ENCODE measurements around the gene GREB1L. TPM values are rescaled to one million over a fixed set of nuclear protein-coding genes. Genes with fewer than 3 reads are reported as not detected.
A peak's percentile ranks its signal among the peaks of the same experiment; 100 is the strongest.

Gene GREB1L
- total RNA-seq, 2 donors from 2014 or later, result not detected

- Mint-ChIP-seq H3K4me1 (ENCODE audit: low read depth in 2 of 2) (no peaks in the 10 kb centered on the region), H3K9me3 (no peaks in the 10 kb centered on the region), H3K27ac (no peak overlapping the region), H3K36me3 (no peaks in the 10 kb centered on the region), H3K27me3 (peaks cover 8% of the 10 kb centered on the region in 2 donors), H3K4me3 (no peak overlapping the region)
- DNase-seq (ENCODE audit: low spot score) (no peak), ATAC-seq (no peak)
These were observed 243.0 kb downstream of the GREB1L start for GRCh38 chr18:21484851-21485636.

DNA sequence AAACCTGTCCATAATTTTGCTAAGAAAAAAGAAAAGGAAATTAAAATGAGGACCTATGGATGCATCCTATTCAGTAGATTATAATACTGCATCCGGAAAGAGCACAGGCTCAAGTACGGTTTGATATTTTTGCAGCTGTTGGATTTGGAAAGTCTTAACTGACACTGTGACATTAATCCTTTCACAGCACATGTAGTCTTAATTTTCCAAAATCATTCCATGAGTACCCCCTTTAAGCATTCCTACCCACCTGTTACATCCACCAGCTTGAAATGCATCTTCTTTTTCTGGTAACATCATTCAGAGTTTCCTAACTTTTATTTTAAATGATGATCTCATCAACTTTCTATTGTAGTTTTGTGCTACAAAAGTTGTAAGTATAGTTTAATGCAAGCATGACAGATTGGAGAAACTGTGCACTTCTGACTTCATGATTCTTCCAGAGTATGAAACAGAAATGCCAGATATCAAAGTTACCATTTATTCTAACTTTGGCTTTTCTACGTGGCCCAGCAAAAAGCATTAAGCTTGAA is 244.9 kb downstream of the GREB1L start:
- ATAC-seq (no peak), DNase-seq (ENCODE audit: low spot score) (no peak)
- Mint-ChIP-seq H3K36me3 (no peaks in the 10 kb centered on the region), H3K27me3 (peaks cover 0 to under 1% of the 10 kb centered on the region in 2 donors), H3K9me3 (no peaks in the 10 kb centered on the region), H3K4me3 (no peak overlapping the region), H3K4me1 (ENCODE audit: low read depth in 2 of 2) (no peaks in the 10 kb centered on the region), H3K27ac (no peak overlapping the region)

DNA sequence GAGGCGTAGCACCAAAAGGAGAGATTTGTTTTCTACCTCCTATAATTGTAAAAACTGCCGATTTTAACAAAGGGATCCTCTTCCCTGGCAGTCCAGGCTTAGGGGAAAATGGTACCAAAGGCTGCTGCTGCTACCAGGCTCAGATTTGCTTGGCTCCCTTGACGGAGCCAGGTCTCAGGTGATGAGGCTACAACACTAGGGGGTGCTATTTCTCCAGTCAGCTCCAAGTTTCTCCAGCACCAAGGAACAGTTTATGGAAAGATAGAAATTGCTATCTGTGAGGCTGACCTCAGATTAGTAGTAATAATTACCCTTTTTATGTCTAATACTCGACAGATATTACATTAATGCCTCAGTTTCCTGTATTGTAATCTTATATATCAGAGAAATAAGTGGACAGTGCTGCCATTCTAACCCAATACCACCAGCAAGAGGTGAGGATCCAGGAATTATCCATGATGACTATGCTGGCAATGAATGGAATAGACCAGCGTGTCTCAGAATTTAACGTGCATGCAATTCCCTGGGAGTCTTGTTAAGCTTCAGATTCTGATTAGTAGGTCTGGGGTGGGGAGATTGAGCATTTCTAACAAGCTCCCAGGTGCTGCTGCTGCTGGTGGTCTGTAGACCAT is 247.2 kb downstream of the GREB1L start:
- H3K4me1 Mint-ChIP-seq (ENCODE audit: low read depth in 2 of 2), result no peaks in the 10 kb centered on the region
- H3K27ac Mint-ChIP-seq, result no peak overlapping the region
- ATAC-seq (peak; percentile 62 to 65), DNase-seq (ENCODE audit: low spot score) (no peak)
- no peaks in the 10 kb centered on the region for H3K27me3 Mint-ChIP-seq
- H3K9me3 Mint-ChIP-seq, result no peaks in the 10 kb centered on the region
- H3K36me3 Mint-ChIP-seq, result no peaks in the 10 kb centered on the region
- H3K4me3 Mint-ChIP-seq, result no peak overlapping the region

DNA sequence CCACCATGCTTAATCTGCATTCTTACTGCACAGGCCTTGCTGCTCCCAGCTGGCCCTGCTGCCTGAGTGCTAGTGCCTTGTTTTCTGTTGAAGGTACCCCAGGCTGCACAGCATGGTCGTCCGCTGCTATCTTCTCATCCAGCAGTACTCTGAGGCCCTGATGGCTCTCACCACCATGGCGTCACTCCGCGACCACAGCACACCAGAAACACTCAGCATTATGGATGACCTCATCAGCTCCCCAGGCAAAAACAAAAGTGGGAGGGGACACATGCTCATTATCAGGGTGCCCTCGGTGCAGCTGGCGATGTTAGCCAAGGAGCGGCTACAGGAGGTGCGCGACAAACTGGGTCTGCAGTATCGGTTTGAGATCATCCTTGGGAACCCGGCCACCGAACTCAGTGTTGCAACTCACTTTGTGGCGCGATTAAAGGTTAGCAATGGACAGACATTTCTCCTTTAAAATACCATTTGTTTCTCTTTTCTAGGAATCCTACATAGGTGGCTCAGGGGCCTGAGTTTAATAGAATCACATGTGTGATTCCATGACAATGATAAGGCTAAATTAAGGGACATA is 248.0 kb downstream of the GREB1L start:
- H3K27ac Mint-ChIP-seq, result no peak overlapping the region
- H3K4me1 Mint-ChIP-seq (ENCODE audit: low read depth in 2 of 2), result no peaks in the 10 kb centered on the region
- no peak for ATAC-seq
- peaks cover 0 to 4% of the 10 kb centered on the region in 2 donors for H3K27me3 Mint-ChIP-seq
- no peaks in the 10 kb centered on the region for H3K36me3 Mint-ChIP-seq
- H3K9me3 Mint-ChIP-seq, result no peaks in the 10 kb centered on the region
- no peak for DNase-seq (ENCODE audit: low spot score)
- H3K4me3 Mint-ChIP-seq, result no peak overlapping the region

DNA sequence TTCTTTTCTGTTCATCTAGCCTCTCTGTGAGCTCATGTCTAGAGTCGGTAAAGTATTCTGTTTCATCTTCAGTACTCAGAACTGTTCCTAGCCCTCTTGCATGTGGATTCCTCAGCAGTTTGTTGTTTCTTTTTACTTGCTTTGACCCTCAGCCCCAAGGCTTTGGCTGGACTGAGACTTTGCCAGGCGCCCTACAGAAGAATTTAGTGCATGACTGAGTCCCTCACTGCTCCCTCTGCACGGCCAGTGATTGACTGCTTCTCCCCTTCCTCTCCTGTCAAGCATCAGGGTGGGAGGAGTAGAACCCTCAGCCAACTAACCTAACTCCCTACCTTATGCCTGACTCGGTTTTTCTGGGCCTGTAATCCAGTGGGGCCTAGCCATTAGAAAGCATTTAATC is 248.7 kb downstream of the GREB1L start:
- DNase-seq (ENCODE audit: low spot score) (no peak), ATAC-seq (no peak)
- no peaks in the 10 kb centered on the region for H3K9me3 Mint-ChIP-seq
- no peak overlapping the region for H3K4me3 Mint-ChIP-seq
- no peak overlapping the region for H3K27ac Mint-ChIP-seq
- peaks cover 0 to 6% of the 10 kb centered on the region in 2 donors for H3K27me3 Mint-ChIP-seq
- H3K36me3 Mint-ChIP-seq, result no peaks in the 10 kb centered on the region
- H3K4me1 Mint-ChIP-seq (ENCODE audit: low read depth in 2 of 2), result no peaks in the 10 kb centered on the region

- ATAC-seq (no peak), DNase-seq (ENCODE audit: low spot score) (no peak)
- H3K27ac Mint-ChIP-seq, result no peak overlapping the region
These were observed 254.3 kb downstream of the GREB1L start for GRCh38 chr18:21496277-21496835.

DNA sequence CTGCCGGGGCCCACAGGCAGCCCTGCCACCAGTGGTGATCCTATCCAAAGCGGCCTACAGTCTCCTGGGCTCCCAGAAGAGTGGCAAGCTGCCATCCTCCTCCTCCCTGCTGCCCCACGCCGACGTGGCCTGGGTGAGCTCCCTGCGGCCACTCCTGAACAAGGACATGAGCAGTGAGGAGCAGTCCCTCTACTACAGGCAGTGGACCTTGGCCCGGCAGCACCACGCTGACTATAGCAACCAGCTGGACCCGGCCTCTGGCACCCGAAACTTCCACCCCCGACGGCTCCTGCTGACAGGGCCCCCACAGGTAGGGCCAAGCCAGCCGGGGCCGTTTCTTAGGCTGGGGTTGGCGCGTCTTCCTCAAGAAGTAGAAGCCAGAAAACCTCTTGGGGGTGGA is 258.0 kb downstream of the GREB1L start:
- H3K27ac Mint-ChIP-seq, result no peak overlapping the region
- DNase-seq (ENCODE audit: low spot score), result no peak
- ATAC-seq, result peak in 1 of 2 donors; percentile 34
- H3K4me3 Mint-ChIP-seq, result no peak overlapping the region
- H3K36me3 Mint-ChIP-seq, result no peaks in the 10 kb centered on the region
- peaks cover 0 to 2% of the 10 kb centered on the region in 2 donors for H3K27me3 Mint-ChIP-seq
- H3K9me3 Mint-ChIP-seq, result no peaks in the 10 kb centered on the region
- H3K4me1 Mint-ChIP-seq (ENCODE audit: low read depth in 2 of 2), result peaks cover 4% of the 10 kb centered on the region in 2 donors

More at GRCh38 chr18:21496277-21496835, 254.3 kb downstream of the GREB1L start:
- Mint-ChIP-seq H3K36me3 (no peaks in the 10 kb centered on the region), H3K4me1 (ENCODE audit: low read depth in 2 of 2) (no peaks in the 10 kb centered on the region), H3K9me3 (no peaks in the 10 kb centered on the region), H3K4me3 (no peak overlapping the region), H3K27me3 (peaks cover 0 to 6% of the 10 kb centered on the region in 2 donors)

- H3K4me1 Mint-ChIP-seq (ENCODE audit: low read depth in 2 of 2), result peaks cover 4% of the 10 kb centered on the region in 2 donors
- no peak for ATAC-seq
- H3K27ac Mint-ChIP-seq, result no peak overlapping the region
These were observed 260.6 kb downstream of the GREB1L start for GRCh38 chr18:21502661-21503060.

GRCh38 chr18:21507913-21508701 is 266.1 kb downstream of the GREB1L start:
- Mint-ChIP-seq H3K27ac (no peak overlapping the region), H3K9me3 (no peaks in the 10 kb centered on the region), H3K4me1 (ENCODE audit: low read depth in 2 of 2) (no peaks in the 10 kb centered on the region)

More at GRCh38 chr18:21502661-21503060, 260.6 kb downstream of the GREB1L start:
- Mint-ChIP-seq H3K36me3 (no peaks in the 10 kb centered on the region), H3K27me3 (no peaks in the 10 kb centered on the region), H3K4me3 (no peak overlapping the region), H3K9me3 (no peaks in the 10 kb centered on the region)
- DNase-seq (ENCODE audit: low spot score), result no peak

DNA sequence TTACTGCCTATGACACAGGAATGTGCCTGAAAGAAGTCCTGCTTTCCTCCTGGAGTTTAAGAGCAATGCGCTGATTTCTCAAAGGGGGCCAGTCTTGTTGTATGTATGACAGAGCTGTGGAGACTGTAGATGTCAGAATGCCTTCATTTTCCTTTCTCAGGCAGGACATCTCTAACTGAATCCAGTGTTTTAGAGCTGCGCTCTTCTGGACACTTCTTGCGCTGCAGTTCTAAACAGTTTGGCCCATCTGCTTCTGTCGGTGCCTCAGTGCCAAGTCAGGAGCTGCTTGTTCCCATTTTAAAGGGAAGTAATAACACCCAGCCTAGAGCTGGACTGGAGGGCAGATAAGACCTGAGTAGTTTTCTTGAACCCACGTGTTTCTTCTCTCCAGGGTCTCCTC is 267.0 kb downstream of the GREB1L start:
- Mint-ChIP-seq H3K4me3 (no peak overlapping the region), H3K27ac (no peak overlapping the region), H3K9me3 (no peaks in the 10 kb centered on the region), H3K36me3 (peaks cover 14% of the 10 kb centered on the region), H3K27me3 (no peaks in the 10 kb centered on the region), H3K4me1 (ENCODE audit: low read depth in 2 of 2) (no peaks in the 10 kb centered on the region)
- ATAC-seq, result no peak
- DNase-seq (ENCODE audit: low spot score), result no peak

More at GRCh38 chr18:21507913-21508701, 266.1 kb downstream of the GREB1L start:
- H3K36me3 Mint-ChIP-seq, result peaks cover 6% of the 10 kb centered on the region
- H3K27me3 Mint-ChIP-seq, result no peaks in the 10 kb centered on the region
- H3K4me3 Mint-ChIP-seq, result no peak overlapping the region
- DNase-seq (ENCODE audit: low spot score) (no peak), ATAC-seq (no peak)

DNA sequence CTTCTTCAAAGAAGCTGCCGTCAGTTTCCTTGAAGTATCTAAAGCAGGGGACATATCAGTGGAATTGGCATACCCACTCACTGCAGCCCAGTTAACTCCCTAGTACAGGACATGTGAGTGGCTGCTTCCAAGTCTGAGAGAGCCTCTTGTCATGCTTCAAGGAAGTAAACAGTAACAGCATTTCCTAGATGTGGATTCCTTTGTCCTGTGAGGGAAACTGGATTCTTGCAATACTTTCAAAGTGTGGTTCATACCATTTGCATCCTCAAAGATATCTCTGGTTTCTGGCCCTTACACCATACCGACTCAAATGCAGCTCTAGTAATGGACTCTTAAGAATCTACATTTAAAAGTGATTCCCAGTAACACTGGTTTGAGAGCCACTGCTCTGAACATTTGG is 271.3 kb downstream of the GREB1L start:
- Mint-ChIP-seq H3K27me3 (no peaks in the 10 kb centered on the region), H3K27ac (no peak overlapping the region), H3K4me3 (no peak overlapping the region), H3K4me1 (ENCODE audit: low read depth in 2 of 2) (no peaks in the 10 kb centered on the region), H3K9me3 (no peaks in the 10 kb centered on the region), H3K36me3 (peaks cover 14% of the 10 kb centered on the region)
- ATAC-seq (no peak), DNase-seq (ENCODE audit: low spot score) (no peak)

GRCh38 chr18:21513741-21514140 is 271.7 kb downstream of the GREB1L start:
- no peaks in the 10 kb centered on the region for H3K4me1 Mint-ChIP-seq (ENCODE audit: low read depth in 2 of 2)
- DNase-seq (ENCODE audit: low spot score), result no peak
- no peaks in the 10 kb centered on the region for H3K27me3 Mint-ChIP-seq
- no peak overlapping the region for H3K4me3 Mint-ChIP-seq
- H3K27ac Mint-ChIP-seq, result no peak overlapping the region
- no peak for ATAC-seq
- H3K36me3 Mint-ChIP-seq, result peaks cover 14% of the 10 kb centered on the region
- no peaks in the 10 kb centered on the region for H3K9me3 Mint-ChIP-seq

DNA sequence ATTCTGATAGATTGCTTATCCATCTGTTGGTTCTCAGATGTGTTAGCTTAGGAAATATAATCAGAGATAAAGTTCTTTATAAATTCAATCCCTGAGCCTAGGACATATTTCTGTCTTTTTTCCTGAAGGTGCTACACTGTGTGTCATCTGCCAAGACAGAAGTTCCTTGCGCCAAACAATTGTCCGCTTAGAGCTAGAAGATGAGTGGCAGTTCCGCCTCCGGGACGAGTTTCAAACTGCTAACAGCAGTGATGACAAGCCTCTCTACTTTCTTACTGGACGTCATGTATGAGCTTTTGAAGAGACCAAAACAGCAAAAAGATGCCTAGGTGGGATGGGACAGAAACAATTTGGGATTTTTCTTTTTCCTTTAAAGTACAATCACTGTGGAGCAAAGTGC is 280.5 kb downstream of the GREB1L start:
- Mint-ChIP-seq H3K4me1 (ENCODE audit: low read depth in 2 of 2) (peaks cover 0 to 7% of the 10 kb centered on the region in 2 donors), H3K4me3 (no peak overlapping the region), H3K36me3 (peaks cover 7% of the 10 kb centered on the region), H3K9me3 (no peaks in the 10 kb centered on the region), H3K27me3 (no peaks in the 10 kb centered on the region), H3K27ac (no peak overlapping the region)
- ATAC-seq, result no peak
- no peak for DNase-seq (ENCODE audit: low spot score)
